HG03432 (cell line): ENCODE results near the gene TSPAN6.

Source experiments
- ATAC-seq: cut with Tn5 transposase; IDR thresholded peaks from one replicate; pipeline ENCODE4 v1.9.1; 2021; ENCODE audit warnings: mild to moderate bottlenecking, moderate library complexity; ENCODE audit not compliant: unreplicated experiment

TSPAN6 gene

DNA sequence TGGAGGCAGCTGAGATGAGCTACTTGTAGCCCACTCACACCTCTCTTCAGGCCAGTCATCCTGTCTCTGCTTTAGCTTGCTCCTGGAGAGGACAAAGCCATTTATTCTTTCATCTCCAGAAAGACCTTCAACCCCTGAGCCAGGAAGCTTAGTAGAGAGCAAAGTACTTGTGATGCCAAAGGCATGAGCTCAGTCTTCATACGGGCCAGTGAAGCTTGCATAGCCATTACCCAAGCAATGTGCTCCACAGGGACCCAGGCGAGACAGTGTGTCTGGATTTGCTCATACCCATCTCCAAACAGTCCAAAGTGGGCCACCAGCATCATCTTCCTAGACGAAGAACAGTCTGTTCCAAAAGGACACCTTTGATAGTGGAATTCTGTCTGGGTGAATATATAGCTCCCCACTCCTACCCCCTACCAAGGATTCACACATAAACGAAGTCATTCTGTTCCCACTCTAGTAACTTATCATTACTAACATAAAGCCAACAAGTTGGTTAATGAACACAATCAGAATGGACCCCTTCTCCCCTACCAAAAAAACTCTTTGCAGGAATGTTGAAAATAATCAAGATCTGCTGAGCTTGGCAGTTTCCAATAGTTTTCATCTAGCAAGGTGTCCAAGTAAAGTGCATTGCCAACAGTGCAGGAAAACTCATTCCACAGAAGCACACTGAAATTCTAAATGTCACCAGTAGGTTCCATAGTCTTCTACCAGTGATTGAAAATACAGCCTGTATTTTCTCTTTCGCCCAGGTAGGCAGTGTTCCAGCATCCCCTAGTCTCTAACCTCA lies 45.2 kb downstream of the TSPAN6 start:
- ATAC-seq, result no peak

DNA sequence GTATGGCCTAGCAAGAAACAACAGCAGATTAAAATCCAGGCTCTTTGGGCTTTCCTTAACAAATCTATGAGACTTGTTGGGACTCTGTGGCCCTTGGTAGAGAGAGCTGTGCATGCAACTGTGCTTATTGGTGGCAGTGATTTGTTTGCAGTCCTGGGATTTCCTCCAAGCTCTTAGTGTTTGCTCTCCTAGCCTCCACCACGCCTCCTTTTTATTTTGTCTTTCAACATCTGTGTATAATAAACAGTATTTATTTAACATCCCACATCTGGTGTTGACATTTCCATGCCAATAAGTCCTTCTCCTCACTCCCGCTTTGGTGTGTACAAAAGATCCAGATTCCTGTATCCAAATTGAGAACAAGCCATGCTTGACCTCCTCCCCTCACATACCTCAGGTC lies 48.7 kb downstream of the TSPAN6 start:
- no peak for ATAC-seq

DNA sequence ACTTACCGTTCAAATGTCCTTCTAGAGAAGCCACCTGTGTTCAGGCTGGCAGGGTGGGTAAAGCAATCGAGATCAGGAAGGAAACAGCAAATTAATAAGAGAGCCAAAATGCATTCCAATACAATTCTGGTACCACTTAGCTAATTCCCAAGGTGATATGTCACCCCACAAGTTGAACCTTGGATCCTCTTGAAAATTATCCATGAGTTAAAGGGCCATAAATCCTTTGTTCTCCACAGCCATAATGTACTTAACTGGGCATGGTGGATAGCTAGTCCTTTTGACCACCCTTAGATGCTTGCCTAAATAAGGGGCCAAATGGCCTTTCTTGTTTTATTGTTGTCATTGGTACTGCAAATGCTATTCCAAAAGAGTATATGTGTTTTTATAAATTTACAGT lies 49.9 kb downstream of the TSPAN6 start:
- ATAC-seq, result no peak

- ATAC-seq, result no peak
These were observed 52.0 kb downstream of the TSPAN6 start, which contains the start of gene TNMD for GRCh38 chrX:100584611-100585010. TSS of gene TNMD (plus strand) at chrX:100584936. CDS start at chrX:100585019, 83 bp downstream.
